ENCODE data around the gene TPGS2. TPM values are rescaled to one million over a fixed set of nuclear protein-coding genes. Genes with fewer than 3 reads are reported as not detected.

The TPGS2 gene
- polyA plus RNA-seq, 1 donor from 2014 or later, result 217 TPM

- Histone ChIP-seq H3K4me2 (ENCODE audit: low read length) (no peak overlapping the region), H3K4me3 (ENCODE audit: low read length) (no peak overlapping the region)
These were observed 75.6 kb downstream of the TPGS2 start for GRCh38 chr18:36752929-36753865.

More at GRCh38 chr18:36752929-36753865, 75.6 kb downstream of the TPGS2 start:
- no peak for TF ChIP-seq EP300 (conservative IDR thresholded peaks at IDR 0.05; ENCODE audit: poor library complexity, severe bottlenecking)
- no peak for TF ChIP-seq RAD21 (conservative IDR thresholded peaks at IDR 0.05)
- TF ChIP-seq MXI1 (conservative IDR thresholded peaks at IDR 0.05; ENCODE audit: poor library complexity, severe bottlenecking), result no peak
- TF ChIP-seq TAF1 (IDR thresholded peaks at IDR 0.05; ENCODE audit: low read depth), result no peak
- no peak for TF ChIP-seq CTCF (IDR thresholded peaks at IDR 0.05; ENCODE audit: poor library complexity, severe bottlenecking)
- TF ChIP-seq POLR2AphosphoS5 (IDR thresholded peaks at IDR 0.05), result no peak
- no peak for TF ChIP-seq SMC3 (conservative IDR thresholded peaks at IDR 0.05; ENCODE audit: poor library complexity)
- TF ChIP-seq EZH2 (IDR thresholded peaks at IDR 0.05; ENCODE audit: borderline replicate concordance, insufficient read depth, low read length, poor library complexity, severe bottlenecking), result no peak
- TF ChIP-seq REST (IDR thresholded peaks at IDR 0.05; ENCODE audit: borderline replicate concordance), result no peak
- Histone ChIP-seq H3K36me3 (ENCODE audit: insufficient read depth, low read length) (no peaks in the 10 kb centered on the region), H3K9me3 (ENCODE audit: low read length) (no peaks in the 10 kb centered on the region), H3K79me2 (replicated peaks; ENCODE audit: insufficient read depth, low read length) (no peaks in the 10 kb centered on the region), H3K27ac (ENCODE audit: low read length) (no peak overlapping the region), H4K20me1 (ENCODE audit: insufficient read depth) (no peaks in the 10 kb centered on the region), H3K9me2 (ENCODE audit: insufficient read depth, low read length) (no peaks in the 10 kb centered on the region), H3F3A (ENCODE audit: insufficient read depth, low read length, poor library complexity, severe bottlenecking) (no peaks in the 10 kb centered on the region), H3K27me3 (ENCODE audit: insufficient read depth, low read depth, low read length) (no peaks in the 10 kb centered on the region), H2AFZ (ENCODE audit: low read depth, low read length) (no peak overlapping the region), H3K9ac (ENCODE audit: low read length) (no peak overlapping the region)

Data from neural cell (in vitro differentiated cells).